Breast epithelium (tissue), 3 donors: Measurements from ENCODE around the gene OR10H5.

Experiments used
- CTCF ChIP-seq, 3 donors: fragments of 450-650 bp; IDR thresholded peaks; one replicate each; pipeline ENCODE4 v1.5.1; 2016 to 2017; ENCODE audit warnings: antibody characterized with exemption in 3 of 3, mild to moderate bottlenecking in 3 of 3, moderate library complexity in 3 of 3
- POLR2A ChIP-seq: fragments of 450-650 bp; IDR thresholded peaks from one replicate; pipeline ENCODE4 v1.6.1; 2016; ENCODE audit warnings: antibody characterized with exemption, mild to moderate bottlenecking, moderate library complexity
- POLR2AphosphoS5 ChIP-seq, 3 donors: sonication (generic); formaldehyde crosslinking; IDR thresholded peaks; one replicate each; pipeline ENCODE4 v1.6.1; 2017; ENCODE audit warnings: antibody characterized with exemption in 3 of 3

- TF ChIP-seq CTCF (IDR thresholded peaks at IDR 0.05) (no peak), POLR2AphosphoS5 (IDR thresholded peaks at IDR 0.05) (no peak), POLR2A (no peak)
Observed at GRCh38 chr19:15759962-15760565, 27.4 kb upstream of the OR10H5 start.
